Measurements from ENCODE around the gene AFG1L.

DNA sequence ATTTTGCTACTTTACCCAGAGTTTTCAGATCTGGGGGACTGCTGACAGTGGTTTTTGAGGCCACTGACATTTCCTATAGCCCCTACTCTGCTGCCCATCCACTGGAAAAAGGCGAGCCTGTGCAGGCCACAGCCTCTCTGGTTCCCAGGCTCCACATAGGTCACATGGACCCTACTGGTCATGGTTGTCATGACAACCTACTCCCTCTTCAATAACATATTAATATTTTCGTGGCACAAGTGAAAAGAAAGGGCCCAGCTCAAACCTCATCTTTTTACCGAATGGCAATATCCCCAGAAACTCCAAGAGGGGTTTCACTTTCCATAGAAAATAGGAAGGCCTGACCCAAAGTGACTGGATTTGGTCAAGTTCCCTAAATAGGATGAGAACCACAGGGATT is 254.9 kb downstream of the AFG1L start:
- no peak for TF ChIP-seq SRF (IDR thresholded peaks at IDR 0.05; ENCODE audit: low read depth)
- TF ChIP-seq ZFX (IDR thresholded peaks at IDR 0.05) = no peak
- TF ChIP-seq, protein P1, sequence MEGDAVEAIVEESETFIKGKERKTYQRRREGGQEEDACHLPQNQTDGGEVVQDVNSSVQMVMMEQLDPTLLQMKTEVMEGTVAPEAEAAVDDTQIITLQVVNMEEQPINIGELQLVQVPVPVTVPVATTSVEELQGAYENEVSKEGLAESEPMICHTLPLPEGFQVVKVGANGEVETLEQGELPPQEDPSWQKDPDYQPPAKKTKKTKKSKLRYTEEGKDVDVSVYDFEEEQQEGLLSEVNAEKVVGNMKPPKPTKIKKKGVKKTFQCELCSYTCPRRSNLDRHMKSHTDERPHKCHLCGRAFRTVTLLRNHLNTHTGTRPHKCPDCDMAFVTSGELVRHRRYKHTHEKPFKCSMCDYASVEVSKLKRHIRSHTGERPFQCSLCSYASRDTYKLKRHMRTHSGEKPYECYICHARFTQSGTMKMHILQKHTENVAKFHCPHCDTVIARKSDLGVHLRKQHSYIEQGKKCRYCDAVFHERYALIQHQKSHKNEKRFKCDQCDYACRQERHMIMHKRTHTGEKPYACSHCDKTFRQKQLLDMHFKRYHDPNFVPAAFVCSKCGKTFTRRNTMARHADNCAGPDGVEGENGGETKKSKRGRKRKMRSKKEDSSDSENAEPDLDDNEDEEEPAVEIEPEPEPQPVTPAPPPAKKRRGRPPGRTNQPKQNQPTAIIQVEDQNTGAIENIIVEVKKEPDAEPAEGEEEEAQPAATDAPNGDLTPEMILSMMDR (IDR thresholded peaks at IDR 0.05 in 2 of 3, conservative IDR thresholded peaks at IDR 0.05 in 1 of 3; ENCODE audit: borderline replicate concordance in 1 of 3, insufficient read depth in 1 of 3, low read depth in 2 of 3, low read length in 2 of 3) = no peak
- no peak for TF ChIP-seq EGR1 (IDR thresholded peaks at IDR 0.05; ENCODE audit: low read depth)
- TF ChIP-seq, protein P2, sequence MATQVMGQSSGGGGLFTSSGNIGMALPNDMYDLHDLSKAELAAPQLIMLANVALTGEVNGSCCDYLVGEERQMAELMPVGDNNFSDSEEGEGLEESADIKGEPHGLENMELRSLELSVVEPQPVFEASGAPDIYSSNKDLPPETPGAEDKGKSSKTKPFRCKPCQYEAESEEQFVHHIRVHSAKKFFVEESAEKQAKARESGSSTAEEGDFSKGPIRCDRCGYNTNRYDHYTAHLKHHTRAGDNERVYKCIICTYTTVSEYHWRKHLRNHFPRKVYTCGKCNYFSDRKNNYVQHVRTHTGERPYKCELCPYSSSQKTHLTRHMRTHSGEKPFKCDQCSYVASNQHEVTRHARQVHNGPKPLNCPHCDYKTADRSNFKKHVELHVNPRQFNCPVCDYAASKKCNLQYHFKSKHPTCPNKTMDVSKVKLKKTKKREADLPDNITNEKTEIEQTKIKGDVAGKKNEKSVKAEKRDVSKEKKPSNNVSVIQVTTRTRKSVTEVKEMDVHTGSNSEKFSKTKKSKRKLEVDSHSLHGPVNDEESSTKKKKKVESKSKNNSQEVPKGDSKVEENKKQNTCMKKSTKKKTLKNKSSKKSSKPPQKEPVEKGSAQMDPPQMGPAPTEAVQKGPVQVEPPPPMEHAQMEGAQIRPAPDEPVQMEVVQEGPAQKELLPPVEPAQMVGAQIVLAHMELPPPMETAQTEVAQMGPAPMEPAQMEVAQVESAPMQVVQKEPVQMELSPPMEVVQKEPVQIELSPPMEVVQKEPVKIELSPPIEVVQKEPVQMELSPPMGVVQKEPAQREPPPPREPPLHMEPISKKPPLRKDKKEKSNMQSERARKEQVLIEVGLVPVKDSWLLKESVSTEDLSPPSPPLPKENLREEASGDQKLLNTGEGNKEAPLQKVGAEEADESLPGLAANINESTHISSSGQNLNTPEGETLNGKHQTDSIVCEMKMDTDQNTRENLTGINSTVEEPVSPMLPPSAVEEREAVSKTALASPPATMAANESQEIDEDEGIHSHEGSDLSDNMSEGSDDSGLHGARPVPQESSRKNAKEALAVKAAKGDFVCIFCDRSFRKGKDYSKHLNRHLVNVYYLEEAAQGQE (IDR thresholded peaks at IDR 0.05; ENCODE audit: low read depth) = no peak
- TF ChIP-seq, protein P3, sequence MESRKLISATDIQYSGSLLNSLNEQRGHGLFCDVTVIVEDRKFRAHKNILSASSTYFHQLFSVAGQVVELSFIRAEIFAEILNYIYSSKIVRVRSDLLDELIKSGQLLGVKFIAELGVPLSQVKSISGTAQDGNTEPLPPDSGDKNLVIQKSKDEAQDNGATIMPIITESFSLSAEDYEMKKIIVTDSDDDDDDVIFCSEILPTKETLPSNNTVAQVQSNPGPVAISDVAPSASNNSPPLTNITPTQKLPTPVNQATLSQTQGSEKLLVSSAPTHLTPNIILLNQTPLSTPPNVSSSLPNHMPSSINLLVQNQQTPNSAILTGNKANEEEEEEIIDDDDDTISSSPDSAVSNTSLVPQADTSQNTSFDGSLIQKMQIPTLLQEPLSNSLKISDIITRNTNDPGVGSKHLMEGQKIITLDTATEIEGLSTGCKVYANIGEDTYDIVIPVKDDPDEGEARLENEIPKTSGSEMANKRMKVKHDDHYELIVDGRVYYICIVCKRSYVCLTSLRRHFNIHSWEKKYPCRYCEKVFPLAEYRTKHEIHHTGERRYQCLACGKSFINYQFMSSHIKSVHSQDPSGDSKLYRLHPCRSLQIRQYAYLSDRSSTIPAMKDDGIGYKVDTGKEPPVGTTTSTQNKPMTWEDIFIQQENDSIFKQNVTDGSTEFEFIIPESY (IDR thresholded peaks at IDR 0.05; ENCODE audit: extremely low read depth, insufficient replicate concordance, low read length) = no peak
- no peak for TF ChIP-seq EZH2 (IDR thresholded peaks at IDR 0.05)
- TF ChIP-seq POLR2A (IDR thresholded peaks at IDR 0.05; ENCODE audit: borderline replicate concordance, extremely low read depth, insufficient read depth, insufficient read length) = no peak
- TF ChIP-seq EZH2phosphoT487 (IDR thresholded peaks at IDR 0.05; ENCODE audit: borderline replicate concordance) = no peak
- no peak for TF ChIP-seq TCF7L2 (IDR thresholded peaks at IDR 0.05; ENCODE audit: borderline replicate concordance, extremely low read depth, insufficient read depth, insufficient read length)
- no peak for TF ChIP-seq RAD21 (IDR thresholded peaks at IDR 0.05; ENCODE audit: low read depth)
- no peak for TF ChIP-seq POLR2AphosphoS5 (IDR thresholded peaks at IDR 0.05; ENCODE audit: low read depth, low read length)
- TF ChIP-seq, protein P4, sequence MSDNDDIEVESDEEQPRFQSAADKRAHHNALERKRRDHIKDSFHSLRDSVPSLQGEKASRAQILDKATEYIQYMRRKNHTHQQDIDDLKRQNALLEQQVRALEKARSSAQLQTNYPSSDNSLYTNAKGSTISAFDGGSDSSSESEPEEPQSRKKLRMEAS (IDR thresholded peaks at IDR 0.05) = no peak

Measured in HCT116 (cell line).